Measurements from ENCODE around the gene MRPL41. TPM values are rescaled to one million over a fixed set of nuclear protein-coding genes. Genes with fewer than 3 reads are reported as not detected.
"Not testable (repeated sequence)": the region's sequence is repeated elsewhere in the genome, so short reads cannot be mapped to it uniquely, and the experiment has no call there.

Gene MRPL41
- polyA plus RNA-seq, 2 of the 4 experiments (the other 2 are of a cell fraction): 19.7 to 54.4 TPM

- H3K4me1 ChIP-seq; FAIRE-seq; POLR2A ChIA-PET; H3K4me3 ChIP-seq; DNase-seq (ENCODE audit: low read depth in 1 of 2, low spot score in 1 of 2); ATAC-seq; H3K9me3 ChIP-seq; H3K27ac ChIP-seq; H3K4me2 ChIP-seq: not testable (repeated sequence)
- CTCF ChIA-PET: interaction anchor here (1.6 kb wide), 1 partner anchor 17 kb away, joined by 6 read pairs; the partner anchor contains the start of gene MRPL41
- 90% methylated on average over 4 of the region's 5 CpGs for WGBS (ENCODE audit: missing lambda C conversion rate)
Observed at GRCh38 chr9:137568445-137568844, 16.8 kb downstream of the MRPL41 start.

DNA sequence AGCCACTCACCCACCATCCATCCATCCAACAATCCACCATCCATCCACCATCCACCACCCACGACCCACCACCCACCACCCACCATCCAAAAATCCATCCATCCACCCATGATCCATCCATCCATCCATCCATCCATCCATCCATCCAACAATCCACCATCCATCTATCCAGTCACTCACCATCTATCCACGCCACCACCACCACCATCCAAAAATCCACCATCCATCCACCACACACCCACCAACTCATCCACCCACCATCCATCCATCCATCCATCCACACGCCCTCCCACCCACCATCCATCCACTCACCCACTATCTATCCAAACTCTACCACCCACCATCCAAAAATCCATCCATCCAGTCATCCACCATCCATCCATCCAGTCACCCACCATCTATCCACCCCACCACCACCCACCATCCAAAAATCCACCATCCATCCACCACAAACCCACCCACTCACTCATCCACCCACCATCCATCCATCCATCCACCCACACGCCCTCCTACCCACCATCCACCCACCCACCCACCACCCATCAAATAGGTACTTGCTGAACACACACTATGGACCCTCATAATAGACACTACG, 18.0 kb downstream of the MRPL41 start:
- H3K4me2 ChIP-seq: no peak overlapping the region
- 88% methylated on average over 4 of the region's 5 CpGs for WGBS (ENCODE audit: missing lambda C conversion rate)
- no peak overlapping the region for H3K27ac ChIP-seq
- ChIA-PET CTCF (interaction anchor here (1.0 kb wide), 1 partner anchor 10 kb away, joined by 4 read pairs; no protein-coding TSS in a partner anchor), POLR2A (no interaction called here)
- H3K9me3 ChIP-seq: no peaks in the 10 kb centered on the region
- no peak overlapping the region for H3K4me3 ChIP-seq
- DNase-seq (ENCODE audit: low read depth in 1 of 2, low spot score in 1 of 2) (no peak), FAIRE-seq (no peak), ATAC-seq (no peak)
- TF ChIP-seq RFX5 (IDR thresholded peaks at IDR 0.05) (no peak), JUN (IDR thresholded peaks at IDR 0.05) (no peak), CEBPB (IDR thresholded peaks at IDR 0.05) (no peak), FOXS1 (CRISPR knock-in tag; IDR thresholded peaks at IDR 0.05) (no peak), TFCP2L1 (CRISPR knock-in tag; IDR thresholded peaks at IDR 0.05) (no peak), PHF8 (IDR thresholded peaks at IDR 0.05; ENCODE audit: borderline replicate concordance, low read depth) (no peak), EHF (CRISPR knock-in tag; IDR thresholded peaks at IDR 0.05) (no peak), FOSL2 (IDR thresholded peaks at IDR 0.05) (no peak), FOSL2 (CRISPR knock-in tag; IDR thresholded peaks at IDR 0.05) (no peak), KDM5A (IDR thresholded peaks at IDR 0.05) (no peak), ATOH8 (CRISPR knock-in tag; IDR thresholded peaks at IDR 0.05; ENCODE audit: low read depth) (no peak), KDM1A (IDR thresholded peaks at IDR 0.05; ENCODE audit: low read depth) (no peak), RARB (CRISPR knock-in tag; IDR thresholded peaks at IDR 0.05) (no peak), FOSB (CRISPR knock-in tag; IDR thresholded peaks at IDR 0.05) (no peak), ZSCAN20 (CRISPR knock-in tag; IDR thresholded peaks at IDR 0.05) (no peak)
- TF ChIP-seq, protein P1, sequence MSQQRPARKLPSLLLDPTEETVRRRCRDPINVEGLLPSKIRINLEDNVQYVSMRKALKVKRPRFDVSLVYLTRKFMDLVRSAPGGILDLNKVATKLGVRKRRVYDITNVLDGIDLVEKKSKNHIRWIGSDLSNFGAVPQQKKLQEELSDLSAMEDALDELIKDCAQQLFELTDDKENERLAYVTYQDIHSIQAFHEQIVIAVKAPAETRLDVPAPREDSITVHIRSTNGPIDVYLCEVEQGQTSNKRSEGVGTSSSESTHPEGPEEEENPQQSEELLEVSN (IDR thresholded peaks at IDR 0.05; ENCODE audit: borderline replicate concordance, low read depth): no peak
- H3K4me1 ChIP-seq: no peaks in the 10 kb centered on the region

DNA sequence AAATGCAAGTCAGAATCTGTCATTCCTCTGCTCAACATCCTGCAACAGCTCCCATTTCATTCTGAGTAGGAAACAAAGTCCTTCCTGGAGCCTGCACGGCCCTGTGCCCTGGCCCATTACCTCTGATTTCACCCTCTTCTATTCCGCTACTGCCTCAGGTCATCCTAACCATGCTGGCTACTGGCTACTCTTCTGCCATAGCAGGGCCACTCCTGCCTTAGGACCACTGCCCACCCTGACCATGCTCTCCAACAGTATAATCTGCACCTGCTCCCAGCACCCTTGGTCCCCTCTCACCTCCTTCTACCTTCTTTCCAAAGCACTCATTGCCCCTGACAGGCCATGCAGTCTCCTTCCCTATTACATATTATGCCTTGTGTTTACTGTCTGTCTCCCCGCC, 18.9 kb downstream of the MRPL41 start:
- FAIRE-seq (no peak), ATAC-seq (no peak), DNase-seq (ENCODE audit: low read depth in 1 of 2, low spot score in 1 of 2) (no peak)
- CTCF ChIA-PET: interaction anchor here (1.0 kb wide), 1 partner anchor 11 kb away, joined by 4 read pairs; no protein-coding TSS in a partner anchor
- H3K4me3 ChIP-seq: no peak overlapping the region
- WGBS (ENCODE audit: missing lambda C conversion rate): 98% methylated on average over 3 of the region's 3 CpGs
- H3K4me1 ChIP-seq: no peaks in the 10 kb centered on the region
- TF ChIP-seq RFX5 (IDR thresholded peaks at IDR 0.05) (no peak), FOSL2 (IDR thresholded peaks at IDR 0.05) (no peak), FOSL2 (CRISPR knock-in tag; IDR thresholded peaks at IDR 0.05) (no peak), HOXB13 (CRISPR knock-in tag; IDR thresholded peaks at IDR 0.05; ENCODE audit: low read depth) (no peak), KDM1A (IDR thresholded peaks at IDR 0.05; ENCODE audit: low read depth) (no peak)
- no peak overlapping the region for H3K27ac ChIP-seq
- no peak overlapping the region for H3K4me2 ChIP-seq
- POLR2A ChIA-PET: no interaction called here
- no peaks in the 10 kb centered on the region for H3K9me3 ChIP-seq

GRCh38 chr9:137574192-137574591, 22.5 kb downstream of the MRPL41 start:
- H3K4me3 ChIP-seq: no peak overlapping the region
- FAIRE-seq (no peak), ATAC-seq (no peak), DNase-seq (ENCODE audit: low read depth in 1 of 2, low spot score in 1 of 2) (no peak)
- H3K27ac ChIP-seq: no peak overlapping the region
- TF ChIP-seq ZNF302 (CRISPR knock-in tag; IDR thresholded peaks at IDR 0.05) (no peak), ATOH8 (CRISPR knock-in tag; IDR thresholded peaks at IDR 0.05; ENCODE audit: low read depth) (no peak), NFE2L2 (conservative IDR thresholded peaks at IDR 0.05; ENCODE audit: low read length) (no peak), ZSCAN20 (CRISPR knock-in tag; IDR thresholded peaks at IDR 0.05) (no peak), PHF8 (IDR thresholded peaks at IDR 0.05; ENCODE audit: borderline replicate concordance, low read depth) (no peak), JUN (IDR thresholded peaks at IDR 0.05) (no peak)
- TF ChIP-seq, protein P2, sequence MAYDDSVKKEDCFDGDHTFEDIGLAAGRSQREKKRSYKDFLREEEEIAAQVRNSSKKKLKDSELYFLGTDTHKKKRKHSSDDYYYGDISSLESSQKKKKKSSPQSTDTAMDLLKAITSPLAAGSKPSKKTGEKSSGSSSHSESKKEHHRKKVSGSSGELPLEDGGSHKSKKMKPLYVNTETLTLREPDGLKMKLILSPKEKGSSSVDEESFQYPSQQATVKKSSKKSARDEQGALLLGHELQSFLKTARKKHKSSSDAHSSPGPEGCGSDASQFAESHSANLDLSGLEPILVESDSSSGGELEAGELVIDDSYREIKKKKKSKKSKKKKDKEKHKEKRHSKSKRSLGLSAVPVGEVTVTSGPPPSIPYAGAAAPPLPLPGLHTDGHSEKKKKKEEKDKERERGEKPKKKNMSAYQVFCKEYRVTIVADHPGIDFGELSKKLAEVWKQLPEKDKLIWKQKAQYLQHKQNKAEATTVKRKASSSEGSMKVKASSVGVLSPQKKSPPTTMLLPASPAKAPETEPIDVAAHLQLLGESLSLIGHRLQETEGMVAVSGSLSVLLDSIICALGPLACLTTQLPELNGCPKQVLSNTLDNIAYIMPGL (CRISPR knock-in tag; IDR thresholded peaks at IDR 0.05; ENCODE audit: borderline replicate concordance): no peak
- ChIA-PET POLR2A (no interaction called here), CTCF (interaction anchor here (1.2 to 1.4 kb wide), 2 partner anchors 16 to 18 kb away, joined by 3 to 4 read pairs; no protein-coding TSS in a partner anchor)
- H3K4me1 ChIP-seq: peaks cover 12% of the 10 kb centered on the region; the same call in 2 of the 3 replicates
- no peak overlapping the region for H3K4me2 ChIP-seq
- 86% methylated on average over 10 of the region's 10 CpGs for WGBS (ENCODE audit: missing lambda C conversion rate)
- H3K9me3 ChIP-seq: no peaks in the 10 kb centered on the region
